Effector CD8-positive, alpha-beta T cell (primary cell): Measurements from ENCODE around the gene ESRRA.

Experiments
- DNase-seq: peaks from one replicate; lab custom pipeline; 2025; lab: John Stamatoyannopoulos, UW

The ESRRA gene

DNA sequence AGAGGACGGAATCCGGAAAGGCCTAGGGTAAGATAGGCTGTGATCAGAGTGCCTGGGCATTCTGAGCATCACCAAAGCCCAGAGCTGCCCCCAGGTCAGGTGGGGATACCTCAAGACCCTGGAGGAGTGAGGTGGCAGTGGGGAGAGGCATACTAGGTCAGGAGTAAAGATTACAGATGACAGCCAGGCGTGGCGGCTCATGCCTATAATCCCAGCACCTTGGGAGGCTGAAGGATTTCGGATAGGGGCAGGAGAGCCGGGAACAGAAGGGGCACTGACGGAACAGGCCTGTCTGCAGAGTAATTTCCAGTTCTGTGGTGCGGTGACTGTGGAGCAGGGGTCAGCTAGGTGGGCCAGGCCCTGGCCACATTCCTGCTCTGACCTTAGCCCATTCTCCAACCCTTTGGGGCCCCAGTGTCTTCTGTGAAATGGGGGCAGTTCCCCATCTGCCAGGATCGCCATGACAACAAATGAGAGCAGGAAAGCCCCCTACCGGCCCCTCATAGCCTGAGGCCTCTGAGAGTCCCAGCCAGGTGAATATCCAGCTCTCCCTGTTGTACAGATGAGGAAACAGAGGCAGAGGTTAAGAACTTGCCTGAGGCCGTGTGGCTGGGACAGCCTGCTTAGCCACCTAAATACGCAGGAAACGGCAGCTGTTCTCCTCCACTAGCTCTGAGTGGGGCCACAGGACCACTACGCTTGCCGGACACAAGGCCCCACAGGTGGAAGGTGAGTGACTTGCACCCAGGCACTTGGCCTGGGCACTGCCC is 30.1 kb upstream of the ESRRA start:
- DNase-seq: no peak

DNA sequence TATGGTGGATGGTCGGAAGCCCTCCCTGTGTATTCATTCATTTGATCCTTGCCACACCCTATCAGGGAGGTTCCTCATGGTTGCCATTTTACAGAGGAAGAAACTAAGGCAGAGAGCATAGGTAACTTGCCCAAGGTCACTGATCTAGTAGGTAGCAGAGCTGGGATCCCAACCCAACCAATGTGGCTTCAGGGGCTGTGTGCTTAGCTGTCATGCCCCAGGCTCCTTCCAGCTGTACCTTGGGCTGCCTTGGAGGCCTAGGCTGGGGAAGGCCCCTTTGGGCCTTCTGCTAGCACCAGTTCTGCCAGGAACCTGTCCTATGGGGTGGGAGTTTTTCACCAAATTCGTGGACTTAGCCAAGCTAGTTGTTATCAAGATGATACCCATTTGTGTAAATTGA is 29.5 kb upstream of the ESRRA start:
- no peak for DNase-seq

DNA sequence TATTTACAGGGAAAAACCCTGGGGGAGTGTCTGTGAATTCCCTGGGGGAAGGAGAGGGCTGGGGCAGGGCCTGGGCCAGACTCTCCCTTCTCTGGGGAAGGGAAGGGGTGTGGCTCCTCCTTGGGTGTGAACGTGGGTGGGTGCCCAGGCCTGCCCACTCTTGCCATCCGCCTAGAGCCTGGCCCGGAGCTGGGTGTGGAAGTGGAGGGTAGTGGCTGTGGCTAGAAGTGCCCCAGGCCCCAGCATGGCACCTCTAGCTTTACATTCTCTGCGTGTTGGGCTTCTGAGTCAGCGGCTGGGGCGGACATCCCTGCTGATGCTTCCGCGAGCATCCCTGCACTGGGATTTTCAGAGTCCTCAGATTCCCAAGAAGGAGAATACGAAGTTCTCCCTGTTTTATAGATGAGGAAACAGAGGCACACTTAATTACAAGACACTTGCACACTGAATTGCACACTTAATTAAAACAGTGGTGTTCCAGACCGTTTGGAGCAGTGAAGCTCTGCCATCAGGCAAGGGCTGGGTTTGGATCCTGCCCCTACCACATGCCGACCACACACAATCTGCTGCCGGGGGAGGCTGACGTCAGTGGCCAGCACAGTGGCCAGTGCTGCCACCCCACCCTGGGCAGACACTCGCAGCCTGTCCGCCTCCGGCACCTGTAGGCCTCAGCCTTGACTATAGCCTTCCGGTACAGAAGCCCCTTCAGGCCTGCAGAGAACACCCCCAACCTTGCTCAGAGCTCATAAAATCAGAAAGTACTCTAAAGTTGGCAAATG is 28.5 kb upstream of the ESRRA start:
- no peak for DNase-seq

DNA sequence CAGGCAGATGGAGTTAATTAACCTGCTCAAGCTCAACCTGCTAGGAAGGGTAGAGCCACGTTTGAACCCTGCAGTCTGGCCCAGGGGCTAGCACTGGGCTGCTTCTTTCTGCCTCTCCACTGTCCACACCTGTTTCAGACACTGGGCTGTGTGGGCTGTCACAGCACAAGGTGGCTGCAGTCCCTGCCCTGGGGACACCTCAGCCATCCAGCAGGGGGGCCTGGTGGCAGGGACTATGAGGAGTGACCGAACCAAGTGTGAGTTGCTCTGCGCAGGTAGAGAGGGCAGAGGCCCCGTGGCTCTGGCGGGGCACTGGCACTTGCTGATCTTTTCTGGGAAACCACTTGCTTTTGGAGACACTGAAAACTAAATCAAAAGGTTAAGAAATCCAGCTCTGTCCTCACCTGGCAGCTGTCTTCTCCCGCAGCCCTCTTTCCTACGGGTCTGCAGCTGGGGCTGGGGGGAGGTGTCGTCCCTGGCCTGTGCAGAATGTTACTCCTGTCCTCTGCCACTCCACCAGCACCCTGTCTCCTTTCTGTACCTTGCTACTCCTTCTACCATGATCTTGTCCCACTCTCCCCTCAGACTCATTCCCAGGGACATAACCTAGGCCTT is 26.6 kb upstream of the ESRRA start:
- no peak for DNase-seq

DNA sequence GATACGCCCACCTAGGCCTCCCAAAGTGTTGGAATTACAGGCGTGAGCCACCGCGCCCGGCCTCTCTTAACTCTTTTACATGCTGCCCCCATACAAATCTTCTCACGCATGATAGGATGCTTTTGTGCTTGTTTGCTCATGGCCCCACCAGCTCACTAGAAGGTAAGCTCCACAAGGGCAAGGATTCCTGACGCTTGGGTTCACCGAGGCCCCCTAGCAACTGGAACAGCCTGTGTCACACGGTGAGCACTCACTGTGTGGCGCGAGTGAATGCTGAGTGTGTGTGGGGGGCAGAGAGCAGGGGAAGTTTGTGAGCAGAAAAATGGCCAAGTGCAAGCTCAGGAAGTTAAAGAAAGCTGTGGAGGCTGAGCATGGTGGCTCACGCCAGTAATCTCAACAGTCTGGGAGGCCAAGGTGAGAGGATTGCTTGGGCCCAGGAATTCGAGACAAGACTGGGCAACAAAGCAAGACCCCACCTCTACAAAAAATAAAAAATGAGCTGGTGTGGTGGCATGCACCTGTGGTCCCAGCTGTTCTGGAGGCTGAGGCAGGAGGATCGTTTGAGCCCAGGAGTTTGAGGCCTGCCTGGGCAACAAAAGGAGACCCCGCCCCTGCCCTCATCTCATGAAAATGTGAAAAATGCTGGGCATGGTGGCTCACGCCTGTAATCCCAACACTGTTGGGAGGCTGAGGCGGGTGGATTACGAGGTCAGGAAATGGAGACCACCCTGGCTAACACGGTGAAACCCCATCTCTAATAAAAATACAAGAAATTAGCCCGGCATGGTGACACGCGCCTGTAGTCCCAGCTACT is 23.2 kb upstream of the ESRRA start:
- DNase-seq: no peak

DNA sequence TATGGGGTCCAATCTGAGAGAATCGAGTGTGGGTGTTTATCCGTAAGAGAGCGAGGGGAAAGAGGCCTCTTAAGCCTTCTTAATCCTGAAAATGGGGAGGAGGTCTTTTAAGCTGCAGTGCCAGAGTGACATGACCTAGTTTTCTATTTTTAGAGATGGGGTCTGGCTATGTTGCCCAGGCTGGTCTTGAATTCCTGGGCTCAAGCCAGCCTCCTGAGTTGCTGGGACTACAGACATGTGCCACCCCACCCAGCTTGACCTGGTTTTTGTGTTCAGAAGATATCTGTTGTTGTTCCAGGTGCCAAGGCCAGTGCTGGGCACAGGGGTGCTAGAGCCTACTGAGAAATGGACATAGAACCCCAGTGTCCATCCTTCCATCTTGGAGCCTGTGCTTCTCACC is 22.2 kb upstream of the ESRRA start:
- DNase-seq: no peak

DNA sequence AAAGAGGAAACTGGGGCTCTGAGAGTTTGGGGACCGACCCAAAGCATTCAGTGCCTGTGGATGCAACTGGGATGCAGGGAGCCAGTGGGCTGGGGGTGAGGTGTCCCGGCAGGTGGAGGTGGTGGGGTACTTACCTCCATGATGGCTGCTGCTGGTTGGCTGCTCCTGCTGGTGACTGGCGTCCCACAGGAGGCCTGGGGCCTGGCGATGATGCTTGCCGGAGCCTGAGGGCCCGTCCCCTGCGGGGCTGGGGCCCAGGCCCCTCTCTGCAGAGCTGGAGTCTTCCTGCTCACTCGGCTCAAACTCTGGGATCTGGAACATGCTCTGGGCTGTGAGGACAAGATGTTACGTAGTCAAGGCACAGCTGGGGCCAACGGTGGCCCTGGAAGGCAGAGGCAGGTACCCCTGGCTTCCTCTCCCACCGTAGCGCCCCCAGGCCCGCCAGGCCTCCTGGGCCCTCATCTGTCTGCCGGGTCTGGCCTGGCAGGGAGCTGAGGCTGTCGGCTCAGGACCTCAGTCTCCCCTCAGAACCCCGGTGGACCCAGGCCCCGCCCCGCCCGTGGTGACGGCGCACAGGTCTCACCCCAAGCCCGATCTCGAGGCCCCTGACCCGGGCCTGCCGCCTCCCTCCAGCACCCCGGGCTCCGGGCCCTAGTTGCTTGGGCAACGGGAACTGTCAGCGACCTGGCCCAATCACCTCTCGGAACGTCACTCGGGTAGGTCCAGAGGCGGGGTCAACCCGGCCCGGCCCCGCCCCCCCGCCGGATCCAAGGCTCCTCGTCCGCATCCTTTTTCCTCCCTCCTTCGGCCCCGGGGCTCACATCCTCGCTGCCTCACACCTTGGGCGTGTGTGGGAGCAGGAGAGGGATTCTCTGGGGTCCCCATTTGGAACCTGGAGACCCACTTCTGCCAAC is 21.0 kb upstream of the ESRRA start, which contains the start of gene BAD:
BAD (minus strand) TSS at position 618 of the 914 bp plus-strand sequence; CDS start at position 321, 297 bp downstream.
- peak; percentile 89 for DNase-seq

DNA sequence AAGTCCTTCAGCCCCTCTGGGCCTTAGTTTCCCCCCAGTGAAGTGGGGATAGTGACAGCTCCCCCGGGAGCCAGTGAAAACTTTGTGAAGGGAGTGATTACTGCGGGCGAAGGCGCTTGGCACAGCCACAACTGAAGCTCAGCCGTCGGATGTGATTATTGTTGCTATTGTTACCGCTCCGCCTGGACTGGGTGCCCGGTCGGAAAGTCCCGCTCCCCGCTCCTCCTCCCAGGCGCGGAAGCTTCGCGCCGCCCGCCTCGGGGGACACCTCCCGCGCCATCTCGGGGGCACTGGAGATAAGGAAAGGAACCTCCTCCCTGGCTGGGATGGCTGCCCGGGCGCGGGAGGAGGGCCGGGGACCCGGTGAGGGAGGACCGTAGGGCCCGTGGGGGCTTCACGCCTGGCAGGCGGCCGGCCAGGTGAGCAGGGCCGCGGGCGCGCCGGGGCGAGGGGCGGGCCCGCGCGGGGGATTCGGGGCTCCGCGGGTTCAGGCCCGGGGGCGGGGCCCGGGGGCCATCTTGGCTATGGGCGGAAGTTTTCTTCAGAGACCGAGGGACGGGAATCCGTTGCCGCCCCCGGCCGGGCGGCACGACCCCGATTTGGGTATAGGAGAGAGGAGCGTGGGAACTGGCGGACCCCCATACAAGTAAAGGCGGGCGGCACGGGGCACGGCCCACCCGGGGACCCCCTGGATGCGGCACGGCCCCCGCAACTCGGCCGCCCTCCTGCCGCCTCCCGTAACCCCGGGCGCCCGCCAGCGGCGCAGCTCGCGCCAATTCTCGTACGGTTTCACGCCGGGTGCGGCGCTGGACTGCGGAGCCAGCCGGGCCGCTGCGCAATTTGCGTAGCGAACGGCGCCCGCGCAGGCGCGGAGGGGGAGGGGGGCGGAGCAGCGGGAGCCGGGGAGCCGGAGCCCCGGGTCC is 20.1 kb upstream of the ESRRA start, which contains the start of gene GPR137:
GPR137 (plus strand) TSS at position 887 of the 923 bp plus-strand sequence. CDS start 677 bp downstream, outside the sequence.
- peak; percentile 82 for DNase-seq

DNA sequence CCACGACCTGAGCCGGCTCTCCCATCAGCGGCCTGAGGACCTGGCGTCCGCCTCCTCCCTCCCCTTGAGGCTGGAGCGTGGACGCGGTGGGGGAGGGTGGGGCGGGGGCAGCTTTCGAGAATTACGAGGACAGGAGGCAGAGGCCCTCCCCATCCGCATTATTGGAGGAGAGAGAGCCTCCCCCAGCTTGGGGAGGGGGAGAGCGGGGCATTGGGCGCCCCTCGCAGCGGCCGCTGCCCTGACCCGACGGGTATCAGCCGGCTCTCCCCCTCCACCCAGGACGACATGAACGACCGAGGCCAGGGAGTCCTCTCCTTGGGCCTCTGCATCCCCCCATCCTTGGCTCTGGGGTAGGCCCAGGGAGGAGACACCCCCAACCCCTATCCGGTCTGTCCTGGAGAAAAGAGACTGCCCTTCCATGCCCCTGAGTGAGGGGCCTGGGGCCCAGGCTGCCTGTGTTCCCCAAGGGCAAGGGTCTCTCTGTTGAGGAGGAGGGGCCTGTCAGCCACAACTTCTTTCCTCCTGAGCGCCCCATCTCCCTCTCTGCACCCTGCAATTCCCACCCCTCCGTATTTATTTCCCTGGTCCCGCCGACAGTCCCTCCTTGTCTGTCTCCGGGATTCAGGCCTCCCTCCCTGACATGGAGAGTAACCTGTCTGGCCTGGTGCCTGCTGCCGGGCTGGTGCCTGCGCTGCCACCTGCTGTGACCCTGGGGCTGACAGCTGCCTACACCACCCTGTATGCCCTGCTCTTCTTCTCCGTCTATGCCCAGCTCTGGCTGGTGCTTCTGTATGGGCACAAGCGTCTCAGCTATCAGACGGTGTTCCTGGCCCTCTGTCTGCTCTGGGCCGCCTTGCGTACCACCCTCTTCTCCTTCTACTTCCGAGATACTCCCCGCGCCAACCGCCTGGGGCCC is 19.2 kb upstream of the ESRRA start:
- no peak for DNase-seq

DNA sequence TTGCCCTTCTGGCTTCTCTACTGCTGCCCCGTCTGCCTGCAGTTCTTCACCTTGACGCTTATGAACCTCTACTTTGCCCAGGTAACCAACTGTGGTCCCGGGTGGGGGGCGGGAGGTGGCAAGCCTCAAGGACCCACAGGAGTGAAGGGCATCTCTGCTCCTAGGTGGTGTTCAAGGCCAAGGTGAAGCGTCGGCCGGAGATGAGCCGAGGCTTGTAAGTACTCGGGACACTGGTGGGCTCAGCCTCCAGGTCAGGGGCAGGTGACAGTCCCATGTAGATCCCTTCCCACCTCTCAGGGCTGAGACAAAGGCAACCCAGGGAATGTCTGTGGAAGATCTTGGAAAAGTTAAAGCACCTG is 18.5 kb upstream of the ESRRA start:
- DNase-seq: no peak

DNA sequence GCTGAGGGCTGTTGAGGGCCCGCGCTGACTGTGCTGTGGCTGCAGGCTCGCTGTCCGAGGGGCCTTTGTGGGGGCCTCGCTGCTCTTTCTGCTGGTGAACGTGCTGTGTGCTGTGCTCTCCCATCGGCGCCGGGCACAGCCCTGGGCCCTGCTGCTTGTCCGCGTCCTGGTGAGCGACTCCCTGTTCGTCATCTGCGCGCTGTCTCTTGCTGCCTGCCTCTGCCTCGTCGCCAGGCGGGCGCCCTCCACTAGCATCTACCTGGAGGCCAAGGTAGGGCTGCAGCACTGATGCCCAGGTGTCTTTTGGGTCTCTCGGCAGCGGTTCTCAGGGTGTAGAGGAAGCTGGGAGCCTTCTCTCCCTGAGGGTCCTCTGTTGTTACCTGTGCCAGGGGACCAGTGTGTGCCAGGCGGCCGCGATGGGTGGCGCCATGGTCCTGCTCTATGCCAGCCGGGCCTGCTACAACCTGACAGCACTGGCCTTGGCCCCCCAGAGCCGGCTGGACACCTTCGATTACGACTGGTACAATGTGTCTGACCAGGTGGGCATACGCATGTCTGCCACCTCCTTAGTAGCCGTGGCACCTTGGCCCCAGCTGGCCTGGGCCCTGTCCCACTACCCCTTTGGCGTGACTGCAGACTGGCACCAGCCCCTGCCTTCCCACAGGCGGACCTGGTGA is 17.5 kb upstream of the ESRRA start:
- DNase-seq: no peak

DNA sequence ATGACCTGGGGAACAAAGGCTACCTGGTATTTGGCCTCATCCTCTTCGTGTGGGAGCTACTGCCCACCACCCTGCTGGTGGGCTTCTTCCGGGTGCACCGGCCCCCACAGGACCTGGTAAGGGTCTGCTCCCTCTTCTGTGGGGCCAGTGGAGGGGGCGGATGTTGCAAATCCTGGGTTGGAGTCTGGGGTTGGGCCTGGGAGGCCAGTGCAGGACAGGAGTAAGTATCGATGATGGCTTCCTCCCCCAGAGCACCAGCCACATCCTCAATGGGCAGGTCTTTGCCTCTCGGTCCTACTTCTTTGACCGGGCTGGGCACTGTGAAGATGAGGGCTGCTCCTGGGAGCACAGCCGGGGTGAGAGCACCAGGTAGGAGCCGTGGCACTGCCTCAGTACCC is 17.0 kb upstream of the ESRRA start:
- DNase-seq: no peak

DNA sequence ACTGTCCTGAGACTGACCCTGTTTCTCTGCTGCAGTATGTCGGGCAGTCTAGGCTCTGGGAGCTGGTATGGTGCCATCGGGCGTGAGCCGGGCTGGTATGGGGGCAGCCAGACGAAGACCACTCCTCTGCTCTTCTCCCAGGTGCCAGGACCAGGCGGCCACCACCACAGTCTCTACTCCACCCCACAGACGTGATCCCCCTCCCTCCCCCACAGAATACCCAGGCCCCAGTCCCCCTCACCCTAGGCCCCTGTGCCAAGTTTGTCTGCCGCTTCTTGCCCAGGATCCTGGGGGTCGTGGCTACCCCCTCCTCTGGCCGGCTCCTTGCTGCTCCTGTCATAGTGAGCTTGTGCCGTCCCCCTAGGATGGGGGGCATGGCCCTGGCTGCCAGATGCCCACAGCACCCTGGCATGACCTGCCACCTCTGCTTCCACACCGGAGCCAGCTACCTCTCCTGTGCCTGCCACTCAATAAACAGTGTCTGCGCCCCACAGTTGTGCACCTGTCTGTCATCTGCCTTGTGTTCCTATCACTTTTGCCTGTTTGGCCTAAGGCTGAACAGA is 16.2 kb upstream of the ESRRA start:
- DNase-seq: no peak

DNA sequence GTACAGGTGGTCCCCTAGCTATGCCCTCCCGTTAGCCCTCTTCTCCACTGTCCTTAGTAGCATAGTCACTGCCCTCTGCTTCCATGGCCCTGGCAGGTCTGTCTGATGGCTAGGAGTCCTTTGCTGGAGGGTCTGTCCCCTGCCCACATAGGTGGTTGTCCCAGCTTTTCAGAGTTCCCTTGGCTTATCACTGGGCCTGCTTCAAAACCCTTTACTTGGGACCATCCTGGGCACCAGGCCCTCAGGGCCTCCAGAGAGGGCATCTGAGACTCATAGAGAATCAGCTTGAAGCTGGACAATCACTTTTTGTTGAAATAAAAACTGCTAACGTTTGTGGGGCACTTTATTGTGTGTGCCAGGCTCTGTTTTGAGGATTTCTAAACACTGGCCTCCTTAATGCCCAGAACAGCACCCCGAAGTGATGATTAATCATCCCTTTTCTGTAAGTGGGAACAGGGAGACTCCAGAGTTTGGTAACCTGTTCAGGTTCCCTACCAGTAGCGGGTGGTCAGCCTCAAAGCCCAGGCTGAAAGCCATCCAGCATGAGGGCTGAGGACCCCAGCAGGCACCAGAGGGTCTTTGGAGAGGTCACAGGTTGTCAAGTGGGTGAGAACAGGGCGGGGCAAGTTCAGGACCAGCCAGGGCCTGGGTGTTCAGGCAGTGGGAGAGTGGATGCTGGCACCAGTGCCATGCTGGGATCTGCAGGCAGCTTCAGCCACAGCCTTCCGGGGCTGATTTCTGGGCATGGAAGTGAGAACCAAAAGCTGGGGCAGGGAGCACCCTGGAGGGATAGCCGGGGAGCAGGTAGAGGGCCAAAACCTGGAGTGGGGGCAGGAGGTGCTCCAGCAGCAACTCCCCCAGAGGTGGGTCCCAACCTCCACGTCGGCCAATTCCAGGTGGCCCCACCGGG is 14.7 kb upstream of the ESRRA start:
- DNase-seq: no peak

DNA sequence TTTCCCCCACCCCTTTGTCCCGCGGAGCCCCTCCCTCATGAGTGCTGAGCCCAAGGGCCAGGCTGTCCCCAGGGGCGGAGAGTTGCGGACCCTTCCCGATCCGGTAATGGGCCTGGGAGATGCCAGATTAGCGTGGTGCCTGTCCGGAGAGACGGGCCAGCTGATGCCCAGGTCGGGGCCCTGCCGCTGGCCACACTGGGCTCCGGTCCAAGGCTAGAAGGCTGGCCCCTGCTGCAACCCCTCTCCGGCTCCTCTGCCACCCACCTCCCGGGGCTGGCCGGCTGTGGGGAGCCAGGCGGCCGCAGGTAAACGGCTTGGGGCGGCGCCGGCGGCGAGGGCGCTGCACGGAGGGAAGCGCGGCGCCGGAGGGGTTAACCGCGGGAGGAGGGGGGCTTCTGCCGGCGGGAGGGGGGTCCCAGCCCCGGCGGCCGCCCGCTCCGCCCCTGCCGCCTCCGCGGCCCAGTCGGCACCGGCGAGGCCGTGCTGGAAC is 14.0 kb upstream of the ESRRA start, which contains the start of gene KCNK4:
KCNK4 (plus strand) TSS at position 41 of the 490 bp plus-strand sequence. CDS start 1,717 bp downstream, outside the sequence.
- DNase-seq: no peak

DNA sequence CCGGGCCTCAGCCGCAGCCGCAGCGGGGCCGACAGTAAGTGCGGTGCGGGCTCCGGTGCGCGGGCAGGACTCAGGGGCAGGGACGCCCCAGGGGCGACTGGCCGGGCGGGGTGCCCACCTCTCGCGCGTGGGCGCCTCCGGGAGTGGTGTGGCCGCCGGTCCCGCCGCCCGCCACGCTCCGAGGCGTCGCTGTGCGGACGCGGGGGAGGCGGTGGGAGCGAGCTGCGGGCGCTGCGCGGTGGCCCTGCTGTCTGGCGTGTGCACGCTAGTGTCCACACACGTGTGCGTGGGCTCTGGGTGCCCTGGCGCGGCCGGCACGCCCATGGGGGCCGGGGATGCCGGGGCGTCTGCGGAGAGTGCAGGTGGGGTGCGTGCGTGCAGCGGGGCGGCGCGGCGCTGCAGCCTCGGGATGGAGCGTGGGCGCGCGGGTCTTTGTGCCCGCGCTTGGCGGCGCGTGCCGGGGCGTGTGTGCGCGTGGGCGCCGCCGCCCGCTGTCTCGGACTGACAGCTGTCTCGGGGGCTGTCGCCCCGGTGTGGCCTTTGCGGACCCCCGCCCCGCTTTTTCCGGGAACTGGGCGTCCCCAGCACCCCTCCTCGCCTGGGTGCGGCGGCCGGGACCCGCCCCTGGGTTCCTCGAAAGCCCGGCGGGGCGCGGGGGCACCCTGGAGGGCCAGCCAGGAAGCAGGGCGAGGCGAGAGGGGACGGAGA is 13.4 kb upstream of the ESRRA start:
- no peak for DNase-seq
